HL-60 (cell line): Measurements from ENCODE around the gene PRX.

Experiments
- DNase-seq, 2 experiments: peaks; one replicate each; pipeline ENCODE4 v3.0.0-alpha.2; 2010 to 2020; ENCODE audit warnings: low read depth in 1 of 2, low spot score in 1 of 2
- H3K27ac ChIP-seq: fragments of 250-450 bp; sonication (Bioruptor Pico); replicated peaks from 2 replicates; pipeline ENCODE4 v1.5.1; 2020; ENCODE audit warnings: mild to moderate bottlenecking, moderate library complexity
- H3K27me3 ChIP-seq: fragments of 250-450 bp; sonication (Bioruptor Pico); 2 replicates; pipeline ENCODE4 v1.5.1; 2021; ENCODE audit warnings: mild to moderate bottlenecking, moderate library complexity; ENCODE audit not compliant: insufficient read depth, poor library complexity, severe bottlenecking
- H3K4me3 ChIP-seq: replicated peaks from 2 replicates; pipeline ENCODE4 v1.5.1; 2011; ENCODE audit warnings: mild to moderate bottlenecking, control low read depth, low read length; ENCODE audit not compliant: insufficient read depth
- CTCF ChIP-seq: IDR thresholded peaks from one replicate; pipeline ENCODE4 v1.5.1; 2011; ENCODE audit warnings: low read length, control low read depth, inconsistent platforms; ENCODE audit not compliant: insufficient read depth
- GABPA ChIP-seq: IDR thresholded peaks from 2 replicates; pipeline ENCODE4 v1.6.1; 2012; ENCODE audit warnings: low read depth
- POLR2AphosphoS5 ChIP-seq: IDR thresholded peaks from 2 replicates; pipeline ENCODE4 v1.6.1; 2012; ENCODE audit warnings: low read depth
- REST ChIP-seq: IDR thresholded peaks from 2 replicates; pipeline ENCODE4 v1.6.1; 2012; ENCODE audit warnings: low read depth; ENCODE audit not compliant: insufficient replicate concordance
- SPI1 ChIP-seq: IDR thresholded peaks from 2 replicates; pipeline ENCODE4 v1.6.1; 2012; ENCODE audit warnings: low read depth, mild to moderate bottlenecking, borderline replicate concordance

PRX gene

GRCh38 chr19:40383668-40384248, 29.4 kb downstream of the PRX start:
- no peak overlapping the region for H3K4me3 ChIP-seq
- DNase-seq = no peak
- H3K27me3 ChIP-seq = no peaks in the 10 kb centered on the region
- TF ChIP-seq REST (no peak), POLR2AphosphoS5 (no peak), CTCF (no peak), SPI1 (no peak), GABPA (no peak)
- H3K27ac ChIP-seq = no peak overlapping the region

GRCh38 chr19:40381321-40381720, 31.9 kb downstream of the PRX start:
- no peak overlapping the region for H3K4me3 ChIP-seq
- DNase-seq = no peak
- no peak for TF ChIP-seq REST
- TF ChIP-seq POLR2AphosphoS5 = no peak
- no peak for TF ChIP-seq SPI1
- TF ChIP-seq CTCF = no peak
- no peak for TF ChIP-seq GABPA
- H3K27ac ChIP-seq = no peak overlapping the region
- no peaks in the 10 kb centered on the region for H3K27me3 ChIP-seq

GRCh38 chr19:40380199-40381037, 32.8 kb downstream of the PRX start:
- no peak overlapping the region for H3K4me3 ChIP-seq
- TF ChIP-seq REST (no peak), POLR2AphosphoS5 (no peak), GABPA (no peak), CTCF (no peak), SPI1 (no peak)
- no peak for DNase-seq
- no peak overlapping the region for H3K27ac ChIP-seq
- no peaks in the 10 kb centered on the region for H3K27me3 ChIP-seq
